OCI-LY7 (cell line): Measurements from ENCODE around the gene MAP1B.

Experiments
- CTCF ChIP-seq: fragments of 200-600 bp; sonication (generic); conservative IDR thresholded peaks from 2 replicates; pipeline ENCODE4 v1.5.1; 2014; ENCODE audit warnings: mild to moderate bottlenecking, antibody characterized with exemption, low read length, moderate library complexity, mixed read lengths
- EZH2phosphoT487 ChIP-seq: fragments of 200-600 bp; sonication (generic); IDR thresholded peaks from 2 replicates; pipeline ENCODE4 v1.6.1; 2018; ENCODE audit warnings: low read depth, borderline replicate concordance, mild to moderate bottlenecking, mixed run types, antibody characterized with exemption, low read length, moderate library complexity, mixed read lengths

GRCh38 chr5:72075461-72075860, 31.8 kb upstream of the MAP1B start:
- TF ChIP-seq CTCF = no peak
- TF ChIP-seq EZH2phosphoT487 = no peak
